K562 (cell line): ENCODE data around the gene VPREB3. TPM values are rescaled to one million over a fixed set of nuclear protein-coding genes. Genes with fewer than 3 reads are reported as not detected.
A peak's percentile ranks its signal among the peaks of the same experiment; 100 is the strongest.

Experiments
- BRD9 ChIP-seq: fragments of 450-650 bp; IDR thresholded peaks from 2 replicates; pipeline ENCODE4 v1.6.1; 2018; ENCODE audit warnings: low read depth; ENCODE audit not compliant: partially characterized antibody
- CAMTA2 ChIP-seq: fragments of 250-450 bp; sonication (Bioruptor Pico); conservative IDR thresholded peaks from 2 replicates; pipeline ENCODE4 v1.5.1; 2022
- CTCF ChIP-seq, 3 experiments: IDR thresholded peaks in 2 of 3; conservative IDR thresholded peaks in 1 of 3; 2 replicates each; pipeline ENCODE4 v1.5.1; 2011 to 2012; ENCODE audit warnings: low read length in 3 of 3, mild to moderate bottlenecking in 3 of 3, control low read depth in 2 of 3, improper control_type of control experiment in 1 of 3, inconsistent platforms in 1 of 3, low read depth in 1 of 3, mixed read lengths in 1 of 3, moderate library complexity in 1 of 3; ENCODE audit not compliant: insufficient read depth in 2 of 3
- FOXP1 ChIP-seq: sonication (generic); formaldehyde crosslinking; IDR thresholded peaks from 2 replicates; pipeline ENCODE4 v1.8.0; 2022; ENCODE audit warnings: mild to moderate bottlenecking, missing genetic modification reagents
- HMGN3 ChIP-seq: IDR thresholded peaks from 2 replicates; pipeline ENCODE4 v1.6.1; 2011; ENCODE audit warnings: borderline replicate concordance, low read depth, mild to moderate bottlenecking, mixed read lengths, low read length; ENCODE audit not compliant: insufficient read length; ENCODE audit errors: extremely low read depth
- KLF10 ChIP-seq: fragments of 250-450 bp; sonication (Bioruptor Pico); IDR thresholded peaks from 2 replicates; pipeline ENCODE4 v1.6.1; 2021; ENCODE audit warnings: matching md5 sums
- MAFF ChIP-seq: IDR thresholded peaks from 2 replicates; pipeline ENCODE4 v1.6.1; 2012; ENCODE audit warnings: low read length, improper control_type of control experiment
- MBD1 ChIP-seq: fragments of 250-450 bp; sonication (Bioruptor Pico); IDR thresholded peaks from 2 replicates; pipeline ENCODE4 v1.8.0; 2022; ENCODE audit warnings: inconsistent platforms
- POLR2B ChIP-seq: fragments of 450-650 bp; IDR thresholded peaks from 2 replicates; pipeline ENCODE4 v1.6.1; 2018; ENCODE audit warnings: low read depth; ENCODE audit not compliant: partially characterized antibody
- SFPQ ChIP-seq: fragments of 200-400 bp; formaldehyde crosslinking; IDR thresholded peaks from 2 replicates; pipeline ENCODE4 v1.6.1; 2017; ENCODE audit warnings: mild to moderate bottlenecking, low read depth, low read length, moderate library complexity
- THAP12 ChIP-seq: fragments of 250-450 bp; sonication (Bioruptor Pico); IDR thresholded peaks from 2 replicates; pipeline ENCODE4 v1.9.0; 2021; ENCODE audit warnings: mild to moderate bottlenecking, inconsistent platforms
- THRA ChIP-seq: fragments of 450-650 bp; IDR thresholded peaks from 2 replicates; pipeline ENCODE4 v1.6.1; 2017; ENCODE audit warnings: mild to moderate bottlenecking, moderate library complexity
- ZBTB17 ChIP-seq: fragments of 450-650 bp; formaldehyde crosslinking; IDR thresholded peaks from 2 replicates; pipeline ENCODE4 v1.4.0; 2020; ENCODE audit warnings: mild to moderate bottlenecking
- ZBTB7A ChIP-seq: IDR thresholded peaks from 2 replicates; pipeline ENCODE4 v1.6.1; 2011; ENCODE audit warnings: low read depth, mild to moderate bottlenecking, low read length, moderate library complexity, borderline replicate concordance; ENCODE audit not compliant: control insufficient read depth
- ZNF146 ChIP-seq: IDR thresholded peaks from one replicate; pipeline ENCODE4 v1.6.1; 2018; ENCODE audit warnings: missing compliant biosample characterization; ENCODE audit not compliant: unreplicated experiment
- ZNF239 ChIP-seq: fragments of 250-450 bp; sonication (Bioruptor Pico); IDR thresholded peaks from 2 replicates; pipeline ENCODE4 v1.4.0; 2020; ENCODE audit warnings: mild to moderate bottlenecking
- ZSCAN32 ChIP-seq: fragments of 450-650 bp; formaldehyde crosslinking; IDR thresholded peaks from 2 replicates; pipeline ENCODE4 v1.4.0; 2020; ENCODE audit warnings: mild to moderate bottlenecking, moderate library complexity
- polyA plus RNA-seq, 8 experiments: library from polyadenylated mRNA; depleted of rRNA in 4 of 8; stranded (reverse) in 5 of 8; unstranded in 3 of 8; fragments of >200 nt; fragmentation: Nextera tagmentation in 2 of 8; fragmentation: Illumina TruSeq in 1 of 8; extraction: Ambion mirVana in 2 of 8; extraction: Trizol in 1 of 8; gene quantifications; 2 replicates each; pipeline versions ENCODE4 v1.2.1 to v1.2.3, GENCODE V29; 2011 to 2014; ENCODE audit warnings: inconsistent platforms in 1 of 8, missing spikeins in 1 of 8
- total RNA-seq, 7 experiments: library from RNA; depleted of rRNA in 6 of 7; stranded (reverse); fragments of >200 nt in 6 of 7; fragmentation: Illumina TruSeq in 2 of 7; extraction: Trizol in 2 of 7; gene quantifications; 2 replicates each; pipeline versions ENCODE4 v1.2.1 to v1.2.3, GENCODE V29; 2011 to 2021; ENCODE audit warnings: low replicate concordance in 1 of 7

VPREB3 gene
- total and polyA plus RNA-seq, 9 of the 15 experiments (the other 6 are each of a cell fraction or from before 2014, with no cell fraction given): 0.14 to 0.71 (median 0.20) TPM; not detected in 6

- TF ChIP-seq SFPQ (no peak), ZSCAN32 (CRISPR knock-in tag) (0 out of 2 replicates have a peak, but pooled peaks have one; percentile 15), ZNF146 (no peak), THRA (no peak), ZBTB7A (peak; percentile 91; the same call in 1 of the 2 replicates), POLR2B (peak; percentile 83), CAMTA2 (no peak), HMGN3 (no peak), BRD9 (no peak), THAP12 (CRISPR knock-in tag) (no peak), ZNF239 (CRISPR knock-in tag) (peak; percentile 64; the same call in 1 of the 2 replicates), ZBTB17 (CRISPR knock-in tag) (peak; percentile 76), FOXP1 (CRISPR knock-in tag) (peak; percentile 8; the same call in 1 of the 2 replicates), MBD1 (CRISPR knock-in tag) (no peak), CTCF (IDR thresholded peaks at IDR 0.05 in 2 of 3, conservative IDR thresholded peaks at IDR 0.05 in 1 of 3; ENCODE audit: insufficient read depth in 2 of 3, low read depth in 1 of 3, low read length in 3 of 3) (peak; percentile 66 to 73 (median 68)), KLF10 (CRISPR knock-in tag) (no peak), MAFF (no peak)
Observed at GRCh38 chr22:23767673-23768548, 13.7 kb upstream of the VPREB3 start, which contains the start of gene CHCHD10 (continued).
